Endodermal cell (in vitro differentiated cells): ENCODE results near the gene NTPCR. TPM values are rescaled to one million over a fixed set of nuclear protein-coding genes. Genes with fewer than 3 reads are reported as not detected.

Source experiments
- DNase-seq: peaks from one replicate; pipeline ENCODE4 v3.0.0-alpha.2; 2017
- H3K27ac ChIP-seq: 2 replicates; pipeline ENCODE4 v1.5.1; 2013; ENCODE audit warnings: mild to moderate bottlenecking, low read depth, low read length, moderate library complexity
- H3K27me3 ChIP-seq: 2 replicates; pipeline ENCODE4 v1.6.1; 2013; ENCODE audit warnings: mild to moderate bottlenecking, low read length, moderate library complexity; ENCODE audit not compliant: insufficient read depth, control insufficient read depth, poor library complexity, severe bottlenecking
- H3K36me3 ChIP-seq: 2 replicates; pipeline ENCODE4 v1.7.0; 2013; ENCODE audit warnings: mild to moderate bottlenecking, low read length, moderate library complexity; ENCODE audit not compliant: control insufficient read depth, insufficient read depth
- H3K4me1 ChIP-seq: one replicate; pipeline ENCODE4 v1.7.0; 2013; ENCODE audit warnings: low read length; ENCODE audit not compliant: control insufficient read depth, insufficient read depth
- H3K4me3 ChIP-seq: 2 replicates; pipeline ENCODE4 v1.5.1; 2013; ENCODE audit warnings: mild to moderate bottlenecking, low read length, moderate library complexity
- H3K9ac ChIP-seq: 2 replicates; pipeline ENCODE4 v1.6.1; 2013; ENCODE audit warnings: mild to moderate bottlenecking, low read length, moderate library complexity; ENCODE audit not compliant: poor library complexity, severe bottlenecking; ENCODE audit errors: extremely low read depth
- H3K9me3 ChIP-seq: 2 replicates; pipeline ENCODE4 v1.6.1; 2013; ENCODE audit warnings: mild to moderate bottlenecking, low read length, moderate library complexity; ENCODE audit not compliant: control insufficient read depth
- H3K27ac Mint-ChIP-seq: 2 replicates; pipeline ENCODE4 v1.8.0; 2020; ENCODE audit warnings: mixed read lengths
- H3K27me3 Mint-ChIP-seq: 2 replicates; pipeline ENCODE4 v1.8.0; 2021; ENCODE audit warnings: mild to moderate bottlenecking, mixed read lengths; ENCODE audit not compliant: insufficient read depth
- H3K36me3 Mint-ChIP-seq: 2 replicates; pipeline ENCODE4 v1.8.0; 2020; ENCODE audit warnings: low read depth, mixed read lengths
- H3K4me1 Mint-ChIP-seq: 2 replicates; pipeline ENCODE4 v1.8.0; 2020; ENCODE audit warnings: mixed read lengths
- H3K4me3 Mint-ChIP-seq: 2 replicates; pipeline ENCODE4 v1.8.0; 2020; ENCODE audit warnings: mild to moderate bottlenecking, moderate library complexity, mixed read lengths
- H3K9me3 Mint-ChIP-seq: 2 replicates; pipeline ENCODE4 v1.8.0; 2020; ENCODE audit warnings: mild to moderate bottlenecking, mixed read lengths
- WGBS, 2 experiments: methylation state at CpG; one replicate each; pipeline versions ENCODE4 v1.1.5 to v1.1.7; 2013; ENCODE audit warnings: missing lambda C conversion rate in 2 of 2, mixed read lengths in 1 of 2; ENCODE audit not compliant: insufficient coverage in 1 of 2, insufficient read length in 1 of 2; 5-methylcytosine and 5-hydroxymethylcytosine counted together
- total RNA-seq, 2 donors: library from RNA; stranded (reverse); fragmentation: NEBNext Ultra II Directional in 1 of 2; extraction: Animal tissue kit (Norgen Biotek cat#: 25700) in 1 of 2; gene quantifications; 2 replicates in 1 of 2; 3 replicates in 1 of 2; pipeline ENCODE4 v1.2.1, GENCODE V29; 2021
- TF ChIP-seq, protein P1 (sequence below): fragments of 200-600 bp; sonication (generic); conservative IDR thresholded peaks from 2 replicates; pipeline ENCODE4 v1.5.0; 2021; ENCODE audit warnings: antibody characterized with exemption, mild to moderate bottlenecking

Gene NTPCR
- total RNA-seq, 2 donors from 2014 or later, result 30.9 to 43.3 TPM

DNA sequence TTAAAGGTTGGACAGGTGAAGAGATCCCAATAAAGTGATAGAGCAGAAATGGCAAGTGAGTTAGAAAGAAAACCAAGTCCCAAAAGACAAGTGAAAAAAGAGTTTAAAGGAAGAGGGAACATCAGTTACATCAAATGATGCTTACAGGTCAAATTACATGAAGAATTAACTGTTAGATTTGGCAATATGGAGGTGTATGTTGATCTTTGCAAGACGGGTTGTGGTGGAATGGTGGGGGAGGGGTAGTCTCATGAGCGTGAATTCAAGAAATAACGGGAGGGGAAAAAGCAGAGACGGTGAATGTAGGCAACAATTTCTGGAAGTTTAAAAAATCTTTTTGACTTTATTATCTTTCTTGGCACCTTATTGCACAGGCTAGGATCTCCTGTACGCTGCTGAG lies 76.6 kb downstream of the NTPCR start:
- WGBS, 2 experiments, result 85 to 86% methylated on average over 5 of the region's 5 CpGs
- H3K4me3 Mint-ChIP-seq, result no peak overlapping the region
- peaks cover 34% of the 10 kb centered on the region for H3K27me3 Mint-ChIP-seq
- peaks cover 5% of the 10 kb centered on the region for H3K36me3 Mint-ChIP-seq
- DNase-seq, result no peak
- Histone ChIP-seq H3K27me3 (peaks cover 16% of the 10 kb centered on the region), H3K9ac (no peak overlapping the region), H3K27ac (no peak overlapping the region), H3K9me3 (no peaks in the 10 kb centered on the region), H3K4me1 (no peaks in the 10 kb centered on the region), H3K4me3 (no peak overlapping the region), H3K36me3 (no peaks in the 10 kb centered on the region)
- H3K27ac Mint-ChIP-seq, result no peak overlapping the region
- TF ChIP-seq, protein P1, sequence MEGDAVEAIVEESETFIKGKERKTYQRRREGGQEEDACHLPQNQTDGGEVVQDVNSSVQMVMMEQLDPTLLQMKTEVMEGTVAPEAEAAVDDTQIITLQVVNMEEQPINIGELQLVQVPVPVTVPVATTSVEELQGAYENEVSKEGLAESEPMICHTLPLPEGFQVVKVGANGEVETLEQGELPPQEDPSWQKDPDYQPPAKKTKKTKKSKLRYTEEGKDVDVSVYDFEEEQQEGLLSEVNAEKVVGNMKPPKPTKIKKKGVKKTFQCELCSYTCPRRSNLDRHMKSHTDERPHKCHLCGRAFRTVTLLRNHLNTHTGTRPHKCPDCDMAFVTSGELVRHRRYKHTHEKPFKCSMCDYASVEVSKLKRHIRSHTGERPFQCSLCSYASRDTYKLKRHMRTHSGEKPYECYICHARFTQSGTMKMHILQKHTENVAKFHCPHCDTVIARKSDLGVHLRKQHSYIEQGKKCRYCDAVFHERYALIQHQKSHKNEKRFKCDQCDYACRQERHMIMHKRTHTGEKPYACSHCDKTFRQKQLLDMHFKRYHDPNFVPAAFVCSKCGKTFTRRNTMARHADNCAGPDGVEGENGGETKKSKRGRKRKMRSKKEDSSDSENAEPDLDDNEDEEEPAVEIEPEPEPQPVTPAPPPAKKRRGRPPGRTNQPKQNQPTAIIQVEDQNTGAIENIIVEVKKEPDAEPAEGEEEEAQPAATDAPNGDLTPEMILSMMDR, result no peak
- H3K9me3 Mint-ChIP-seq, result no peaks in the 10 kb centered on the region
- peaks cover 15% of the 10 kb centered on the region for H3K4me1 Mint-ChIP-seq

DNA sequence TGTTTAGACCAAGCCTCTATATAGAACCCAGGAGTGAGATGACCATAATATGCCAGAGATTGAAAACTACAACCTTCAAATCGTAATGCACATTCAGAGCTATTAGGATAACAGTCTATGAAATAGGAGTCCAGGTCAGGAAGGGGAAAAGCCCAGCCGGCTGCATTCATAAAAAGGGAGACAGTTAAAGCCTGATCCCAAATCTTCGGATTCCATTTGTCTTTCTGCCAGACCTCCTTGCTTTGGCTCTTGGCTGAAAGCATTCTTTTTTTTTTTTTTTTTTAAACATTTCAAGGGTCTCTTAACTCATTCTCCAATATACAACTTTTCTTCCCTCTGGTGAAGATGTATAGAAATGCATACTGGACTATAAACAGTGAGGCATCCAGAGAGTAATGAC lies 81.1 kb downstream of the NTPCR start:
- H3K4me1 Mint-ChIP-seq, result peaks cover 32% of the 10 kb centered on the region
- Histone ChIP-seq H3K36me3 (no peaks in the 10 kb centered on the region), H3K9ac (no peak overlapping the region), H3K4me1 (peaks cover 8% of the 10 kb centered on the region), H3K4me3 (no peak overlapping the region), H3K27ac (no peak overlapping the region), H3K27me3 (peaks cover 23% of the 10 kb centered on the region), H3K9me3 (no peaks in the 10 kb centered on the region)
- 91 to 100% methylated on average over 2 to 3 of the region's 3 CpGs for WGBS, 2 experiments
- no peak overlapping the region for H3K4me3 Mint-ChIP-seq
- no peak for DNase-seq
- no peak overlapping the region for H3K27ac Mint-ChIP-seq
- TF ChIP-seq, protein P1, result no peak
- H3K36me3 Mint-ChIP-seq, result peaks cover 5% of the 10 kb centered on the region
- peaks cover 27% of the 10 kb centered on the region for H3K27me3 Mint-ChIP-seq
- no peaks in the 10 kb centered on the region for H3K9me3 Mint-ChIP-seq

DNA sequence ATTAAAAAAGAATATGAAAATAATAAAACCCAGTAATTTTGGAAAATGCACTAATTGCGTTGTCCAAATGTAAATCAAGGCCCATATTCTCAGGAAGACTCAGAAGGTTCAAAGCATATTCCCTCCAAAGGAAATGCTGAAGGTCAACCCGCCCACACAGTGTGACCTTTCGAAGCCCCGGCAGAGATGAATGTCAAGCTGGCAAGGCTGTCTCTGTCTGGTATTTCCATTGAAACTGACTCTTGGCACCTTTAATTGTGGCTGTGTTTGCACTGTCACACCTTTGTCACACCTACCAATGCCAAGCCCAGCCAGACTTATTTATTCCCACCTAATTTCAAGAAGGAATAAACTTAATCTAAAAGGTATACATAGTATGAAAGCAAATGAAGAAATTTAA lies 82.5 kb downstream of the NTPCR start:
- Mint-ChIP-seq H3K27me3 (peaks cover 31% of the 10 kb centered on the region), H3K4me1 (peaks cover 37% of the 10 kb centered on the region), H3K36me3 (peaks cover 5% of the 10 kb centered on the region), H3K4me3 (no peak overlapping the region), H3K27ac (no peak overlapping the region), H3K9me3 (no peaks in the 10 kb centered on the region)
- TF ChIP-seq, protein P1, result no peak
- Histone ChIP-seq H3K9me3 (no peaks in the 10 kb centered on the region), H3K27ac (no peak overlapping the region), H3K4me1 (peaks cover 8% of the 10 kb centered on the region), H3K27me3 (peaks cover 34% of the 10 kb centered on the region), H3K9ac (no peak overlapping the region), H3K4me3 (no peak overlapping the region), H3K36me3 (no peaks in the 10 kb centered on the region)
- WGBS, 2 experiments, result 70 to 82% methylated on average over 3 to 4 of the region's 4 CpGs
- no peak for DNase-seq
